SK-N-SH (cell line): Measurements from ENCODE around the gene CDC42SE2. TPM values are rescaled to one million over a fixed set of nuclear protein-coding genes. Genes with fewer than 3 reads are reported as not detected.
"Not testable (repeated sequence)": the region's sequence is repeated elsewhere in the genome, so short reads cannot be mapped to it uniquely, and the experiment has no call there.

Source experiments
- CTCF ChIA-PET: fragments of 300-600, 350-600 bp; formaldehyde crosslinking; extraction: SDS; loops from one replicate; lab custom pipeline; 2021; lab: Yijun Ruan, JAX
- POLR2A ChIA-PET: fragments of 350-600 bp; sonication (Branson Sonifier 250); formaldehyde crosslinking; extraction: SDS; loops from one replicate; lab custom pipeline; 2020; ENCODE audit warnings: antibody characterized with exemption, inconsistent platforms; lab: Yijun Ruan, JAX
- DNase-seq: peaks from one replicate; pipeline ENCODE4 v3.0.0; 2012
- H2AFZ ChIP-seq: fragments of 200-600 bp; sonication (generic); 2 replicates; pipeline ENCODE4 v1.8.1; 2016; ENCODE audit warnings: antibody characterized with exemption, mild to moderate bottlenecking, low read depth
- H3F3A ChIP-seq: fragments of 200-600 bp; sonication (generic); replicated peaks from 2 replicates; pipeline ENCODE3; 2016; ENCODE audit warnings: antibody characterized with exemption, mild to moderate bottlenecking; ENCODE audit not compliant: insufficient read depth
- H3K27ac ChIP-seq, 2 experiments: fragments of 200-500 bp in 1 of 2; fragments of 200-600 bp in 1 of 2; sonication (Bioruptor generic) in 1 of 2; sonication (generic), shearing (Covaris generic) in 1 of 2; 2 replicates each; pipeline versions ENCODE4 v1.5.1 to v1.6.1; 2014 to 2016; ENCODE audit warnings: low read depth in 2 of 2, inconsistent platforms in 1 of 2, low read length in 1 of 2, mild to moderate bottlenecking in 1 of 2, mixed read lengths in 1 of 2
- H3K27me3 ChIP-seq: fragments of 200-600 bp; sonication (generic), shearing (Covaris generic); 2 replicates; pipeline ENCODE4 v1.6.1; 2016; ENCODE audit warnings: mixed run types; ENCODE audit not compliant: insufficient read depth
- H3K36me3 ChIP-seq, 2 experiments: fragments of 200-500 bp in 1 of 2; fragments of 200-600 bp in 1 of 2; sonication (Bioruptor generic) in 1 of 2; sonication (generic) in 1 of 2; replicated peaks in 1 of 2; 2 replicates each; pipeline versions ENCODE3 to v1.5.1; 2014 to 2016; ENCODE audit warnings: low read length in 1 of 2, mild to moderate bottlenecking in 1 of 2; ENCODE audit not compliant: insufficient read depth in 2 of 2, control insufficient read depth in 1 of 2
- H3K4me1 ChIP-seq, 2 experiments: fragments of 200-500 bp in 1 of 2; fragments of 200-600 bp in 1 of 2; sonication (Bioruptor generic) in 1 of 2; sonication (generic), shearing (Covaris generic) in 1 of 2; 2 replicates each; pipeline versions ENCODE4 v1.5.1 to v1.6.1; 2014 to 2016; ENCODE audit warnings: low read depth in 1 of 2, low read length in 1 of 2, mixed run types in 1 of 2; ENCODE audit not compliant: insufficient read depth in 2 of 2, control insufficient read depth in 1 of 2
- H3K4me2 ChIP-seq: fragments of 200-600 bp; sonication (generic), shearing (Covaris generic); 2 replicates; pipeline ENCODE4 v1.6.1; 2017; ENCODE audit warnings: mixed run types
- H3K4me3 ChIP-seq, 2 experiments: fragments of 200-500 bp in 1 of 2; fragments of 200-600 bp in 1 of 2; sonication (Bioruptor generic) in 1 of 2; sonication (generic), shearing (Covaris generic) in 1 of 2; 2 replicates each; pipeline versions ENCODE4 v1.5.1 to v1.8.1; 2014 to 2016; ENCODE audit warnings: low read depth in 2 of 2, inconsistent platforms in 1 of 2, low read length in 1 of 2, mild to moderate bottlenecking in 1 of 2, mixed read lengths in 1 of 2, moderate library complexity in 1 of 2
- H3K79me2 ChIP-seq: fragments of 200-600 bp; sonication (generic); 2 replicates; pipeline ENCODE4 v1.8.1; 2017; ENCODE audit warnings: mild to moderate bottlenecking; ENCODE audit not compliant: insufficient read depth
- H3K9ac ChIP-seq: fragments of 200-600 bp; sonication (generic); 2 replicates; pipeline ENCODE4 v1.6.1; 2017; ENCODE audit warnings: mixed run types
- H3K9me2 ChIP-seq: fragments of 200-600 bp; sonication (generic); 2 replicates; pipeline ENCODE4 v1.6.1; 2017; ENCODE audit warnings: mixed run types
- H3K9me3 ChIP-seq: fragments of 200-600 bp; sonication (generic); 2 replicates; pipeline ENCODE4 v1.6.1; 2017; ENCODE audit warnings: mixed run types, mild to moderate bottlenecking, moderate library complexity
- H4K20me1 ChIP-seq: fragments of 200-600 bp; sonication (generic); 2 replicates; pipeline ENCODE4 v1.6.1; 2017; ENCODE audit warnings: mild to moderate bottlenecking, mixed run types; ENCODE audit not compliant: insufficient read depth
- CHD2 ChIP-seq: fragments of 150-350 bp; IDR thresholded peaks from 2 replicates; pipeline ENCODE4 v1.6.1; 2018; ENCODE audit warnings: low read length; ENCODE audit not compliant: partially characterized antibody
- CTCF ChIP-seq: fragments of 200-600 bp; sonication (generic); IDR thresholded peaks from 2 replicates; pipeline ENCODE4 v1.6.1; 2017; ENCODE audit warnings: antibody characterized with exemption, mild to moderate bottlenecking, moderate library complexity
- GABPA ChIP-seq: IDR thresholded peaks from 2 replicates; pipeline ENCODE4 v1.4.0; 2012; ENCODE audit warnings: low read depth, mild to moderate bottlenecking
- NRF1 ChIP-seq: IDR thresholded peaks from 2 replicates; pipeline ENCODE4 v1.6.1; 2012; ENCODE audit warnings: low read depth, mild to moderate bottlenecking, low read length
- POLR2AphosphoS5 ChIP-seq: IDR thresholded peaks from 2 replicates; pipeline ENCODE4 v1.6.1; 2012; ENCODE audit warnings: low read depth, low read length
- RAD21 ChIP-seq: IDR thresholded peaks from 2 replicates; pipeline ENCODE4 v1.6.1; 2012; ENCODE audit warnings: mild to moderate bottlenecking, low read length
- REST ChIP-seq: IDR thresholded peaks from 2 replicates; pipeline ENCODE4 v1.6.1; 2012; ENCODE audit warnings: mild to moderate bottlenecking, low read depth, low read length, moderate library complexity
- RFX5 ChIP-seq: IDR thresholded peaks from 2 replicates; pipeline ENCODE4 v1.6.1; 2012; ENCODE audit warnings: mild to moderate bottlenecking, improper control_type of control experiment, low read length
- YY1 ChIP-seq: IDR thresholded peaks from 2 replicates; pipeline ENCODE4 v1.4.0; 2012; ENCODE audit warnings: low read depth, mild to moderate bottlenecking
- ZBTB33 ChIP-seq: IDR thresholded peaks from 2 replicates; pipeline ENCODE4 v1.4.0; 2012; ENCODE audit warnings: low read depth, borderline replicate concordance
- WGBS: methylation state at CpG from one replicate; pipeline ENCODE4 v1.1.6; 2017; ENCODE audit warnings: low lambda C conversion rate; 5-methylcytosine and 5-hydroxymethylcytosine counted together
- polyA plus RNA-seq, 3 experiments: library from polyadenylated mRNA; depleted of rRNA; stranded (reverse); fragments of >200 nt; gene quantifications; 2 replicates each; pipeline ENCODE4 v1.2.3, GENCODE V29; 2012

CDC42SE2 gene
- polyA plus RNA-seq, 1 of the 3 experiments (the other 2 are of a cell fraction): 8.6 TPM

- Histone ChIP-seq H3K9ac (no peak overlapping the region), H3F3A (peaks cover 5% of the 10 kb centered on the region), H3K9me3 (no peaks in the 10 kb centered on the region), H2AFZ (no peak overlapping the region), H3K36me3 (peaks cover 45 to 64% of the 10 kb centered on the region in 2 experiments), H3K4me2 (no peak overlapping the region), H3K9me2 (no peaks in the 10 kb centered on the region), H3K4me3 (no peak overlapping the region), H3K27ac (no peak overlapping the region), H4K20me1 (no peaks in the 10 kb centered on the region), H3K79me2 (no peaks in the 10 kb centered on the region; the same call in 1 of the 2 replicates), H3K27me3 (no peaks in the 10 kb centered on the region), H3K4me1 (no peaks in the 10 kb centered on the region)
- CTCF ChIA-PET: interaction anchor here (0.7 to 1.5 kb wide), 4 partner anchors 10 to 193 kb away, joined by 3 to 4 read pairs (median 3); no protein-coding TSS in a partner anchor
- no peak for DNase-seq
- 96% methylated on average over 5 of the region's 5 CpGs for WGBS
- POLR2A ChIA-PET: no interaction called here
- TF ChIP-seq ZBTB33 (no peak), GABPA (no peak), CTCF (no peak), CHD2 (no peak), YY1 (no peak), NRF1 (no peak), RAD21 (no peak), RFX5 (no peak), REST (no peak), POLR2AphosphoS5 (no peak)
Observed at GRCh38 chr5:131396630-131397273, 132.9 kb downstream of the CDC42SE2 start.

GRCh38 chr5:131399007-131399406 lies 135.2 kb downstream of the CDC42SE2 start:
- H3K4me3 ChIP-seq, H3F3A ChIP-seq, H2AFZ ChIP-seq, H3K4me2 ChIP-seq, CTCF ChIA-PET, H3K79me2 ChIP-seq, H3K27me3 ChIP-seq, DNase-seq, H3K4me1 ChIP-seq, H3K27ac ChIP-seq, H3K9ac ChIP-seq, POLR2A ChIA-PET, H4K20me1 ChIP-seq, H3K9me2 ChIP-seq: not testable (repeated sequence)
- H3K9me3 ChIP-seq: peaks cover 16% of the 10 kb centered on the region
- peaks cover 23 to 70% of the 10 kb centered on the region in 2 experiments for H3K36me3 ChIP-seq
- 97% methylated on average over 5 of the region's 6 CpGs for WGBS
